K562 (cell line): ENCODE results near the gene TRIM27. TPM values are rescaled to one million over a fixed set of nuclear protein-coding genes. Genes with fewer than 3 reads are reported as not detected.

Experiments
- CAMTA2 ChIP-seq: fragments of 250-450 bp; sonication (Bioruptor Pico); conservative IDR thresholded peaks from 2 replicates; pipeline ENCODE4 v1.5.1; 2022
- EGR1 ChIP-seq: fragments of 450-650 bp; conservative IDR thresholded peaks from 2 replicates; pipeline ENCODE4 v1.6.1; 2017; ENCODE audit warnings: mild to moderate bottlenecking
- FOXA1 ChIP-seq: fragments of 450-650 bp; IDR thresholded peaks from 2 replicates; pipeline ENCODE4 v1.6.1; 2016; ENCODE audit warnings: mild to moderate bottlenecking, borderline replicate concordance
- GTF2A2 ChIP-seq: IDR thresholded peaks from 2 replicates; pipeline ENCODE4 v1.6.1; 2016; ENCODE audit warnings: mild to moderate bottlenecking, missing genetic modification characterization, missing compliant biosample characterization
- LCOR ChIP-seq: sonication (generic); formaldehyde crosslinking; IDR thresholded peaks from 2 replicates; pipeline ENCODE4 v1.8.0; 2022; ENCODE audit warnings: mild to moderate bottlenecking, missing genetic modification reagents
- MCM2 ChIP-seq: fragments of 450-650 bp; IDR thresholded peaks from 2 replicates; pipeline ENCODE4 v1.6.1; 2017; ENCODE audit warnings: low read depth, mild to moderate bottlenecking
- MEF2D ChIP-seq: conservative IDR thresholded peaks from 2 replicates; pipeline ENCODE4 v1.6.1; 2016; ENCODE audit warnings: low read depth, missing genetic modification characterization, missing compliant biosample characterization
- NFRKB ChIP-seq: fragments of 450-650 bp; IDR thresholded peaks from 2 replicates; pipeline ENCODE4 v1.6.1; 2016; ENCODE audit warnings: low read depth
- PHTF2 ChIP-seq: fragments of 250-450 bp; sonication (Bioruptor Pico); IDR thresholded peaks from 2 replicates; pipeline ENCODE4 v1.5.0; 2021; ENCODE audit warnings: mild to moderate bottlenecking
- POLR2B ChIP-seq: fragments of 450-650 bp; IDR thresholded peaks from 2 replicates; pipeline ENCODE4 v1.6.1; 2018; ENCODE audit warnings: low read depth; ENCODE audit not compliant: partially characterized antibody
- PTTG1 ChIP-seq: fragments of 450-650 bp; IDR thresholded peaks from 2 replicates; pipeline ENCODE4 v1.6.1; 2016; ENCODE audit warnings: low read depth, mild to moderate bottlenecking, missing genetic modification characterization, missing compliant biosample characterization
- TGIF2 ChIP-seq: sonication (generic); formaldehyde crosslinking; IDR thresholded peaks from 2 replicates; pipeline ENCODE4 v1.8.1; 2022; ENCODE audit warnings: mild to moderate bottlenecking, missing genetic modification reagents, moderate library complexity
- XRCC5 ChIP-seq: fragments of 200-400 bp; formaldehyde crosslinking; IDR thresholded peaks from 2 replicates; pipeline ENCODE4 v1.6.1; 2017; ENCODE audit warnings: low read depth, mild to moderate bottlenecking, low read length
- polyA plus RNA-seq, 8 experiments: library from polyadenylated mRNA; depleted of rRNA in 4 of 8; stranded (reverse) in 5 of 8; unstranded in 3 of 8; fragments of >200 nt; fragmentation: Nextera tagmentation in 2 of 8; fragmentation: Illumina TruSeq in 1 of 8; extraction: Ambion mirVana in 2 of 8; extraction: Trizol in 1 of 8; gene quantifications; 2 replicates each; pipeline versions ENCODE4 v1.2.1 to v1.2.3, GENCODE V29; 2011 to 2014; ENCODE audit warnings: inconsistent platforms in 1 of 8, missing spikeins in 1 of 8
- total RNA-seq, 7 experiments: library from RNA; depleted of rRNA in 6 of 7; stranded (reverse); fragments of >200 nt in 6 of 7; fragmentation: Illumina TruSeq in 2 of 7; extraction: Trizol in 2 of 7; gene quantifications; 2 replicates each; pipeline versions ENCODE4 v1.2.1 to v1.2.3, GENCODE V29; 2011 to 2021; ENCODE audit warnings: low replicate concordance in 1 of 7
- TF ChIP-seq, protein P1 (sequence below): sonication (generic); formaldehyde crosslinking; IDR thresholded peaks from 2 replicates; pipeline ENCODE4 v1.8.0; 2023; ENCODE audit warnings: mild to moderate bottlenecking, missing genetic modification reagents
- TF ChIP-seq, protein P2 (sequence below): sonication (generic); formaldehyde crosslinking; IDR thresholded peaks from 2 replicates; pipeline ENCODE4 v1.8.0; 2022; ENCODE audit warnings: mild to moderate bottlenecking, missing genetic modification reagents
- TF ChIP-seq, protein P3 (sequence below), 2 experiments: fragments of 450-650 bp; IDR thresholded peaks; 2 replicates each; pipeline ENCODE4 v1.6.1; 2016
- TF ChIP-seq, protein P4 (sequence below): IDR thresholded peaks from 2 replicates; pipeline ENCODE4 v1.6.1; 2014; ENCODE audit warnings: antibody characterized with exemption

The TRIM27 gene
- total and polyA plus RNA-seq, 9 of the 15 experiments (the other 6 are each of a cell fraction or from before 2014, with no cell fraction given), result 37.7 to 235 (median 122) TPM

DNA sequence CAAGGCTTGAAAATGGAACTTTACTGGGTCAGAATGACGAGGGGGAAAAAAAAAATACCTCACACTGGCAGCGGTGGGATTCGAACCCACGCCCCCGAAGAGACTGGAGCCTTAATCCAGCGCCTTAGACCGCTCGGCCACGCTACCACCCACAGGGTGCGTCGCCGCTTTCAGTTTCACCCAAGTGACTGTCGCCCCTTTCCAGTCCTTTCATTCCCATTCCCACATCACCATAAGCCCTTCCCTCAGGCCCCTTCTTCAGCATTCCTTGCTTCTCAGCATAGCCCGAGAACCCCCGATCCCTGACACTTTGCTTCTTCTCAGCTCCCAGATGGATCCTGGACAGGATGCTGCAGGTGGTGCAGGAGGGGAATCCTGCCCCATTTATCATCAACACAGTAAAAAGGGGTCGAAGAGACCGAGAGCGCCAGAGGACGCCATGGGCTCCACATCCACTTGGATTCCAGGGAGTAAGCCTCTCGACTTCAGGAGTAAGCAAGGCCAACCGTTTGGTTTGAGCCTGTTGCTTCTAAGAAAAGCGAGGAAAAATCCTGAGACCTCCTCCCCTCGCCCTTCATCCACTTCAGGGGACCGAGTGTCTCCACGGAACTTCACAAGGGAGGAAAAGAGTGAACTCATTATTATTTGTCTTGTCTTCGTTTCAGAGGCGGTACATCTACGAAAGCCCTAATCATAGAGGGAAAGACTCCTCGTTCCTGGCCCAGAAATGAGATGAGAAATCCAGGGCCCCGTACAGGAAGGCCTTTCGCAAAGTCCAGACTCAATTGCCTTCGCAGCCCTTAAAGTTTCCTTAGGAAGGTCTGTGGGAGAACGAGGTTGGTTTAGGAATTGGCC lies 20.0 kb upstream of the TRIM27 start (continued):
- TF ChIP-seq, protein P1, sequence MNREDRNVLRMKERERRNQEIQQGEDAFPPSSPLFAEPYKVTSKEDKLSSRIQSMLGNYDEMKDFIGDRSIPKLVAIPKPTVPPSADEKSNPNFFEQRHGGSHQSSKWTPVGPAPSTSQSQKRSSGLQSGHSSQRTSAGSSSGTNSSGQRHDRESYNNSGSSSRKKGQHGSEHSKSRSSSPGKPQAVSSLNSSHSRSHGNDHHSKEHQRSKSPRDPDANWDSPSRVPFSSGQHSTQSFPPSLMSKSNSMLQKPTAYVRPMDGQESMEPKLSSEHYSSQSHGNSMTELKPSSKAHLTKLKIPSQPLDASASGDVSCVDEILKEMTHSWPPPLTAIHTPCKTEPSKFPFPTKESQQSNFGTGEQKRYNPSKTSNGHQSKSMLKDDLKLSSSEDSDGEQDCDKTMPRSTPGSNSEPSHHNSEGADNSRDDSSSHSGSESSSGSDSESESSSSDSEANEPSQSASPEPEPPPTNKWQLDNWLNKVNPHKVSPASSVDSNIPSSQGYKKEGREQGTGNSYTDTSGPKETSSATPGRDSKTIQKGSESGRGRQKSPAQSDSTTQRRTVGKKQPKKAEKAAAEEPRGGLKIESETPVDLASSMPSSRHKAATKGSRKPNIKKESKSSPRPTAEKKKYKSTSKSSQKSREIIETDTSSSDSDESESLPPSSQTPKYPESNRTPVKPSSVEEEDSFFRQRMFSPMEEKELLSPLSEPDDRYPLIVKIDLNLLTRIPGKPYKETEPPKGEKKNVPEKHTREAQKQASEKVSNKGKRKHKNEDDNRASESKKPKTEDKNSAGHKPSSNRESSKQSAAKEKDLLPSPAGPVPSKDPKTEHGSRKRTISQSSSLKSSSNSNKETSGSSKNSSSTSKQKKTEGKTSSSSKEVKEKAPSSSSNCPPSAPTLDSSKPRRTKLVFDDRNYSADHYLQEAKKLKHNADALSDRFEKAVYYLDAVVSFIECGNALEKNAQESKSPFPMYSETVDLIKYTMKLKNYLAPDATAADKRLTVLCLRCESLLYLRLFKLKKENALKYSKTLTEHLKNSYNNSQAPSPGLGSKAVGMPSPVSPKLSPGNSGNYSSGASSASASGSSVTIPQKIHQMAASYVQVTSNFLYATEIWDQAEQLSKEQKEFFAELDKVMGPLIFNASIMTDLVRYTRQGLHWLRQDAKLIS (CRISPR knock-in tag), result peak; percentile 46; the same call in 1 of the 2 replicates
- TF ChIP-seq POLR2B (no peak), TGIF2 (CRISPR knock-in tag) (no peak), LCOR (CRISPR knock-in tag) (peak; percentile 75; the same call in 1 of the 2 replicates), EGR1 (peak; percentile 97), CAMTA2 (CRISPR knock-in tag) (no peak), XRCC5 (no peak; the same call in 1 of the 2 replicates), MEF2D (tag) (no peak), NFRKB (0 out of 2 replicates have a peak, but pooled peaks have one; percentile 62), FOXA1 (no peak), GTF2A2 (no peak), MCM2 (no peak), PTTG1 (tag) (no peak), PHTF2 (no peak)
- TF ChIP-seq, protein P2, sequence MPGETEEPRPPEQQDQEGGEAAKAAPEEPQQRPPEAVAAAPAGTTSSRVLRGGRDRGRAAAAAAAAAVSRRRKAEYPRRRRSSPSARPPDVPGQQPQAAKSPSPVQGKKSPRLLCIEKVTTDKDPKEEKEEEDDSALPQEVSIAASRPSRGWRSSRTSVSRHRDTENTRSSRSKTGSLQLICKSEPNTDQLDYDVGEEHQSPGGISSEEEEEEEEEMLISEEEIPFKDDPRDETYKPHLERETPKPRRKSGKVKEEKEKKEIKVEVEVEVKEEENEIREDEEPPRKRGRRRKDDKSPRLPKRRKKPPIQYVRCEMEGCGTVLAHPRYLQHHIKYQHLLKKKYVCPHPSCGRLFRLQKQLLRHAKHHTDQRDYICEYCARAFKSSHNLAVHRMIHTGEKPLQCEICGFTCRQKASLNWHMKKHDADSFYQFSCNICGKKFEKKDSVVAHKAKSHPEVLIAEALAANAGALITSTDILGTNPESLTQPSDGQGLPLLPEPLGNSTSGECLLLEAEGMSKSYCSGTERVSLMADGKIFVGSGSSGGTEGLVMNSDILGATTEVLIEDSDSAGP (CRISPR knock-in tag), result 0 out of 2 replicates have a peak, but pooled peaks have one; percentile 12
- TF ChIP-seq, protein P3, sequence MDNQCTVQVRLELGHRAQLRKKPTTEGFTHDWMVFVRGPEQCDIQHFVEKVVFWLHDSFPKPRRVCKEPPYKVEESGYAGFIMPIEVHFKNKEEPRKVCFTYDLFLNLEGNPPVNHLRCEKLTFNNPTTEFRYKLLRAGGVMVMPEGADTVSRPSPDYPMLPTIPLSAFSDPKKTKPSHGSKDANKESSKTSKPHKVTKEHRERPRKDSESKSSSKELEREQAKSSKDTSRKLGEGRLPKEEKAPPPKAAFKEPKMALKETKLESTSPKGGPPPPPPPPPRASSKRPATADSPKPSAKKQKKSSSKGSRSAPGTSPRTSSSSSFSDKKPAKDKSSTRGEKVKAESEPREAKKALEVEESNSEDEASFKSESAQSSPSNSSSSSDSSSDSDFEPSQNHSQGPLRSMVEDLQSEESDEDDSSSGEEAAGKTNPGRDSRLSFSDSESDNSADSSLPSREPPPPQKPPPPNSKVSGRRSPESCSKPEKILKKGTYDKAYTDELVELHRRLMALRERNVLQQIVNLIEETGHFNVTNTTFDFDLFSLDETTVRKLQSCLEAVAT (IDR thresholded peaks at IDR 0.05), result peak in 1 of 2 experiments; percentile 73; a peak in 3 of 4 replicates
- TF ChIP-seq, protein P4, sequence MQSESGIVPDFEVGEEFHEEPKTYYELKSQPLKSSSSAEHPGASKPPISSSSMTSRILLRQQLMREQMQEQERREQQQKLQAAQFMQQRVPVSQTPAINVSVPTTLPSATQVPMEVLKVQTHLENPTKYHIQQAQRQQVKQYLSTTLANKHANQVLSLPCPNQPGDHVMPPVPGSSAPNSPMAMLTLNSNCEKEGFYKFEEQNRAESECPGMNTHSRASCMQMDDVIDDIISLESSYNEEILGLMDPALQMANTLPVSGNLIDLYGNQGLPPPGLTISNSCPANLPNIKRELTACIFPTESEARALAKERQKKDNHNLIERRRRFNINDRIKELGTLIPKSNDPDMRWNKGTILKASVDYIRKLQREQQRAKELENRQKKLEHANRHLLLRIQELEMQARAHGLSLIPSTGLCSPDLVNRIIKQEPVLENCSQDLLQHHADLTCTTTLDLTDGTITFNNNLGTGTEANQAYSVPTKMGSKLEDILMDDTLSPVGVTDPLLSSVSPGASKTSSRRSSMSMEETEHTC, result 0 out of 2 replicates have a peak, but pooled peaks have one; percentile 35
